GM19455 (cell line): Measurements from ENCODE around the gene MRC1.

Source experiments
- ATAC-seq: cut with Tn5 transposase; IDR thresholded peaks from one replicate; pipeline ENCODE4 v1.9.1; 2021; ENCODE audit not compliant: unreplicated experiment

MRC1 gene

DNA sequence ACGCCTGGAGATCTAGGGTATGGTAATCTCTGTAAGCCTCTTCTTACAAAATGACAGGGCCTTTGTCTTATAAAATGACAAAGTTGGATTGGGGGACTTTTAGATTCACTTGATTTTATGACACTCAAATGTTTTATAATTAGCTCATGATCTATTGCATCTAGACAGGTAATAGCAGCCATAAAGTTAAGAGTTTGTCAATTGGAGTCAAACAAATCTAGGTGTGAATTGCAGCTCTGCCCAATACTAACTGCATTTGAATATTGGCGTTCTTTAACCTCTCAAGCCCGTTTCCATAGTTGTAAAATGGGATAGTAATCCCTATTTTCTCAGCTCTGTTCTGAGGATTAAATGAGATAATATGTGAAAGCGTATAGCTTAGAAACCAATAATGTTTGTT is 14.1 kb upstream of the MRC1 start:
- ATAC-seq, result no peak

DNA sequence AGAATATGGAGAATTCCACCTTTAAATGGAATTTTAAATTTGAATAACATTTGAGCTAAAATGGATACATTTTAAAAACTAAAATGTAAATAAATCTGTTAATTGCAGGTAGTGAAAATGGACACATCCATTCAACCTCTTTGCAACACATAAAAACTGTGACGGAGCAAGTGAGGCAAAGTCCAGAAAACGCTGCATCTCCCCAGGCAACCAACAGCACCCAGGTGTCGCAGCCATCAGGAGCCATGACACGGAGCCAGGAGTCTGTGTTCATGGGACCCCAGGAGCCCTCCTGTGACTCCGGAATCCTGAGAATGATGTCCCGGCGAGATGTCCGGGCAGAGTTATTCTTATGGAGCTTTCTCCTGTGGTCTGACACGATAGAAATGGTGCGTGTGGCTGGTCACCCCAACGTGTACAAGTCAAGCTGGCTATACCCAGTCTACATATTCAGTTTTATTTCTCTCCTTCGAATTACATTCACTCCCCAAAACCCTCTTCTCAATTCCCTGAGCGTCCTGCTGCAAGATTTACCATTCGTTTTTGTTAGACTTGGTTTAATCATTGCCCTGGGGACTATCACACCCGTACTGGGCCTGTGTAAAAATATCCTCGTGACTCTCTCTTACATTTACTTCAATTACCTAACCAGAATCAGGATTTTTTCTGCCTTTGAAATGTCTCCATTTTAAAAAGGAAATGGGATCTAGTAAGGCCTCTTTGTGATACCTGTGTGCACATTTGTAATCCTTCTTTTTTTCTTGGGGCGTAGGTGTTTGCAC is 13.1 kb upstream of the MRC1 start:
- no peak for ATAC-seq

DNA sequence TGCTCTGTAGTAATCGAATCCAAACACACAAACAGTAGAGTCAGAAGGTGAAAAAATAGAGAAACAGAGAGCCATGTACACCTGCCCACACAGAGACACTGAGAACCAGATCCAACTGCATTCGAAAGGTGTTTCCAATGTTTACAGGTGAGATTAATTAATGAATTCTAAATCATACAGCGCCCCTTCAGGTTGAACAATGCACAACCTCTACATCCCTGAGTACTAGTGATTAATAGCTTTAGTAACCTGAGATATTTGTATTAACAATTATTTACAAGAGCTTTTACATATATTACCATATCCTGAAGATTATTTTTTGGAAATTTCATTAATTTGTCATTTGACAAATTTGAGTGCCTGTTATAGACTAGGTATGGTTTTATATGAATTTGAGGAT is 7.6 kb upstream of the MRC1 start:
- ATAC-seq, result no peak

DNA sequence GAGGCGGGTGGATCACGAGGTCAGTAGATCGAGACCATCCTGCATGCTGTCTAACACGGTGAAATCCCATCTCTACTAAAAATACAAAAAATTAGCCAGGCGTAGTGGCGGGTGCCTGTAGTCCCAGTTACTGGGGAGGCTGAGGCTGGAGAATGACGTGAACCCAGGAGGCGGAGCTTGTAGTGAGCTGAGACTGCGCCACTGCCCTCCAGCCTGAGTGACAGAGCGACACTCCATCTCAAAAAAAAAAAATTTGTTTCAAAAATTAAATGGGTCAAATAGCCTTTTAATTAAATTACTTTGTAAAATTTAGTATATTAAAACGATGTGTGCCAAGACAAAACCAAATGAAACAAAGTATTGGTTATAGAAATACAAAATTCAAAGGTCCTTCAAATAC is 6.8 kb upstream of the MRC1 start:
- ATAC-seq, result no peak

DNA sequence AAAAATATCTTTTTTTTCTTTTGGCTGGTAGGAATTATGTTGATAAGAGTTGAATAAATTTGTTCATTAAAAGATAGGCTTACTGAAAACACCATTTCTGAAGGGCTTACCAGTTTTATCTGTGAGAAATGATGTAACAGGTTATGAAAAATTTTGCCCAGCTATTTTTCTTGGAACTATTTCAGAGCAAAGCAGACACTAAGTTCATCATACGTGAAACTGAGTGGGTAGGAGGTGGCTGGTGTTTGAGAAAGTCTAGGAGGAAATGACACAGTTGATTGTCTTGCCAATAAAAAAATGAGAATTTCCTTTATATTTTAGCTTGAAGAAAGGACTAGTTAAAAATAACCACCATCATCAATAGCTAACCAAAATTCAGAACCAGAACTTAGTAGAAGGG is 6.2 kb upstream of the MRC1 start:
- ATAC-seq, result no peak

DNA sequence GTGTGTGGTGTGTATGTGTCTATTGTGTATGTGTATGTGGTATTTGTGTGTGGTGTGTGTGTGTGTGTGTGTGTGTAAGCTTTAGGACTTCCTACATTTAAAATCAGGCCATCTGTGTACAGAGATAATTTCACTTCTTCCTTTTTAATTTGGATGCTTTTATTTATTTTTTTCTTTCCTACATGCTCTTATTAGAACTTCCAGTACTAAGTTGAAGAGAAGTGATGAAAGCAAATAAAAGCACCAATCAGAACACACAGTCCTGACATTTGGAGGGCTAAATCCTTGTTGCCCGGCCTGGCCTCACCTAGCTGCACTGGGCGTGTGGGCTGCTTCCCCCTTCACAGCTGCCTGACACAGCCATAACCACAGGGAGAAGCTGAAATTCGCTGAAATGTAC is 3.8 kb upstream of the MRC1 start:
- ATAC-seq, result no peak

DNA sequence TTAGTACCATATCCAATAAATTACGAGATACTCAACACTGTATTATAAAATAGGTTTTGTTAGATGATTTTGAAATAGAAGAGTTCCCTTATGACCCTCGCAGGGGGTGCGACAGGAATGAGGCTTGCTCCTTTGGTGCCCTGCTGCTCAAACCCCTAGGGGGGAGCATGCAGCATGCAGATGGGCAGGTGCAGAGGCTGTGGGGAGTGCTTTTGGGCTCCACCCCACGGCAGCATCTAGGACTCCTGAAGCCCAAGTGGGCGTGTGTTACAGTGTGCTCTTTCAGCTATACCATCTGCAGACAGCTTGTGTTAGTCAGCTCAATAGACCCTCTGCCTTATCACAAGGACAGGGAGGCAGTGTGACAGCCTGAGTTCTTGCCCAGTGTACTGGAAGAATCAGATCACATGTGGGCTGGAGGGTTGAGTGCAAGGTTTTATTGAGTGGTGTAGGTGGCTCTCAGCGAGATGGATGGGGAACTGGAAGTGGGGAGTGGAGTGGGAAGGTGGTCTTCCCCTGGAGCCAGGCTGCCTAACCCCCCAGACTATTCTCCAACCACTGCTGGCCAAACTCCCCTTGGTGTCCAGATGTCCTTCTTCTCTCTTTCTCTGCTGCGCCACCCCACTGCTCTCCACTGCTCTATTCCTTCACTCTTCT is 3.1 kb upstream of the MRC1 start:
- ATAC-seq, result no peak

DNA sequence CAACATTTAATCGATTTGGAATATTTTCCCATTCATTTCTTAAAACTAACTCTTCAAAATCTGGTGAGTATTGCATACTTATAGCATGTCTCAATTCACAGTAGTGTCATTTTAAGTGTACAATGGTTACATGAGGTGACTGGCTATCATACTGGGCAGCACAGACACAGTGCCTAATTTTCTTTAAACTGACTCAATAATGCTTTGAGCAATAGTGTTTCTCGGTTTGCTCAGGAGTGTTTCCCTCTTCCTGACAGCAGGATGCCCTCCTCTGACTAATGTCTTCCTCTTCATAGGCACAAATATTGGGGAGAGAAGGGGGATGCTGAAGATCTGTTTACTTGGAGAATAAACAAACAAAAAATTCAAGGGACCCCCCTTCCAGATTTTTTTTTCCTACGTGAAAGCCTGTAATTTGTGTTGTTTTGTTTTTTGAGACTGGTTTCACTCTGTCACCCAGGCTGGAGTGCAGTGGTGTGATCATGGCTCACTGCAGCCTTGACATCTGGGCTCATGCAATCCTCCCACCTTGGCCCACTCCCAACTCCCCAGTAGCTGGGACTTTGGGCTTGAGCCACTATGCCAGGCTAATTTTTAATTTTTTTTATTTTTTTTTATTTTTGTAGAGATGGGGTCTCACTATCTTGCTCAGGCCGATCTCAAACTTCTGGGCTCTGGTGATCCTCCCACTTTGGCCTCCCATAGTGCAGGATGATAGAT is 2.2 kb downstream of the MRC1 start:
- ATAC-seq, result no peak

DNA sequence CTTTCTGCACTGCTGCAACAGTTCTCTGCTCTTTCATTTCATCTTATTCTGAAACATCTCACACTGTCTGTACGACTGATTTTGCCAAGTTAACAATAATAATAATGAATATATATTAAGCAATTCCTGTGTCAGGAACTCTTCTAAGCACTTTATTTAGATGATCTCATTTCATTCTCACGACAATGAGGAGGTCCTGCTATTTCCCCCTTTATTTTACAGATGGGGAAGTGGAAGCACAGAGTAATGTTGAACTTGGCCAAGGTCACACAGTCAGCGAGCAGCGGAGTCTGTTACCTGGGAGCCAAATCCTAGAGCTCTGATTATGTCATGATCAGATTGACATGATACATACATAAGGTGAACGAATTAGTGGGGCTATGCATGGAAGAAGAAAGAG is 5.8 kb downstream of the MRC1 start:
- no peak for ATAC-seq

DNA sequence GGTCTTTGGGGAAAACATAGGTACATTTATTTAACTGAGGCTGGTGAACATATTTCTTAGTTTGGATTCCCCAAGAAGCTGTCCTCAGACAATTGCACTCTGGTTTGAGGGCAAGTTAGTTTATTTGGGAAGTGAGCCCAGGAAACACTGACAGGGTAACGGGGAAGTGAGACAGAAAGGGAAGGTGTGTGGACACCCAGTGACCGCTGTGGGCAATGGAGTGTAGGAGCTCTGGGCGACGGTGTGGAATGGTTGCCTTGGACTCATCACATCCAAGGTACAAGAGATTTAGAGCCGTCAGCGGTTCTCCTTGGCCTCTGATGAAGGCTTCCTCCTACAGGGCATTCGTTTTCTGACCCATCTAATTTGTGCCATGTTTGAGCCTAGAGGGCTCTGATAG is 7.1 kb downstream of the MRC1 start:
- no peak for ATAC-seq

DNA sequence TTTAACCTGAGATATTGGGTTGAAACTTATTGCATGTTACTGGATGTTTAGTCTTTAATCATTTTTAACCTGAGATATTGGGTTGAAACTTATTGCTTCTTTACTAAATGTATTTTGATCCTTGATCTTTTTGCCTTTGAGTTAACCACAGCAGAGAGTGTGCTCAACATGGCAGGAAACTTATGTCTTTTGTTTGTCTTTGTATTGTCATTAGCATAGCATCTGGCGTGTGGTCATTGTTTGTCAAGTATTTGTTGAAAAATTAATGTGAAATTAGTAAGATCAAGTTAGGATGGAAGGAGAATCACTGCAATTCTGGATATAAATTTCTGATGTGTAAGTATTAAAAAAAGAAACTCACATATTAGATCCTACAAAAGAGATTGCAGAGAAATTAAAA is 8.2 kb downstream of the MRC1 start:
- no peak for ATAC-seq

DNA sequence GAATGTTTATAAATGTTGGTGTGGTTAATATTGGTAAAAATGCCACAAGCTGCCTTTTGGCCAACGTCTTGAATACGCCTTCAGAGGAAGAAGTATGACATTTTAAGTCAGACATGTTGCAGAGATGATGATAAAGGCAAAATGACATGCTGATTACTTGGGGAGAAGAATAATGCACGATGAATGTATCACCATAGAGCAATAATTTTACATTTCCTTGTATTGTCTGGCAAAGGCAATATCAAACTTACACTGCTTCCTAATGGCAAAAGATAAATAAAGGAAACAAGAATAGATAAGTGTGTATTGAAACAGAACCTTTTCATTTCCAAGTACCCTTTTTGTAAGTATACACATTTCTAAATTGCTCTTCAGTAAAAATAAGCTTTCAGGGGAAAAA is 8.6 kb downstream of the MRC1 start:
- ATAC-seq, result no peak

DNA sequence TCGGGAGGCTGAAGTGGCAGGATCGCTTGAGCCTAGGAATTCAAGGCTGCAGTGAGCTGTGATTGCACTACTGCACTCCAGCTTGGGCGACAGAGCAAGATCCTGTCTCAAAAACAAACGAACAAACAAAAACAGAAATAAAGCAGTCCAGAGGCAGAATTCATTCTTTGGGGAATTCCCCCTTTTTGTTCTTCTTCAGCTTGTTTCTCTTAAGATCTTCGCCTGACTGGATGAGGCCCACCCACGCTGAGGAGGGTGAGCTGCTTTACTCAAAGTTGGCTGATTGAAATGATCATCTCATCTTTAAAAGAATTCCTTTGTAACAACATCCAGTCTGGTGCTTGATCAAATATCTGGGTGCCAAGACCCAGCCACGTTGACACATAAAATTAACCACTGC is 10.7 kb downstream of the MRC1 start:
- no peak for ATAC-seq

DNA sequence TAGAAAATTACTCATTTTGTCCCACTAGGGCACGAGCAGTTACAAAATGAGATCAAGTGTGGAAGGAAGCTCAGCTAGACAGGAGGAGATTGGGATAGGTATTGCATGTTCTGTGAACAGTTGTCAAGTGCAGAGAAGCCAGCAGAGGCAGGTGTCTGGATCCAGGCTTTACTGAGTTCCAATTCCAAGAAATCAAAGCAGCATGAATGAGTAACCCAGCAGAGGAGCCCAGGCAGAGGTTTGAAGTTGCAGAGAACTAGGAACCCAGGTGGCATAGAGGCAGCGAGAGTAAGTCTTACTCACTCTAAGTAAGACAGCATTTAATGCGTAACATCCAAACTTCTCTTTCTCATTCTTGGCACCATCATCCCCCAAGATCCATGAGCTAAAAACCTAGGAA is 11.8 kb downstream of the MRC1 start:
- no peak for ATAC-seq

DNA sequence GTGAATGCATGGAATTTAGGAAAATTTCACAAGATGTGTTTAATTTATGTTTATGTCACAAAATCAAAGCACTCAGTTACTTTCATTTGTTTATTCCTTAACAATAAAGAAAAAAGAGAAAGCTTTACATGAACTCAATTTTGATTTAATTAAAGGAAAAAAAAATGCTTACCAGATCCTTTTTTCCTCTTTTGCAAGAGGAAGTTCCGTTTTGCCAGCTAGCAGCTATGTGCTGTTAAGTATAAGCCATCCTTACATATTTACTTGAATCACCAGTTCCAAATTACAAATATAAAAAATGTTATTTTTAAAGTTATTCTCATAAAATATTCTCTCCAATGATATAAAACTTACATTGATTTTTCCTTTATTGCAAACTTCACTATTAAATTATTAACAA is 12.7 kb downstream of the MRC1 start:
- no peak for ATAC-seq

DNA sequence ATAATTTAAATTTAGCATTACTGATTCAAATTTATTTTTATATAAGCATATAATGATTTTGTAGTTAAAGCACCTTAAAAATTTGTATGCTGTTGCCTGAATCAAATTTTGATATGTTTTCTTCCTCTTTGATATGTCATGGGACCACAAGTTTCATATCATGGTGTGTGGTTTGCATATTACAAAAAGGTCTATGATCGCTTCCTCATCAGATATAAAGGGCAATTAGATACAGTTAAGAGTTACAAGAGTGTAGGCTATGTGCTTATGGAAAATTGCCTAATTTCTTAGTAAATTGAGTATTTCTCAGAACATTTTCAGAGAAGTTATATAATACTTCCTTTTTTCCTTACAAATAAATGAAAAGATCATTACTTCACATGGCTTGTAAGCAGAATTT is 22.2 kb downstream of the MRC1 start:
- no peak for ATAC-seq

DNA sequence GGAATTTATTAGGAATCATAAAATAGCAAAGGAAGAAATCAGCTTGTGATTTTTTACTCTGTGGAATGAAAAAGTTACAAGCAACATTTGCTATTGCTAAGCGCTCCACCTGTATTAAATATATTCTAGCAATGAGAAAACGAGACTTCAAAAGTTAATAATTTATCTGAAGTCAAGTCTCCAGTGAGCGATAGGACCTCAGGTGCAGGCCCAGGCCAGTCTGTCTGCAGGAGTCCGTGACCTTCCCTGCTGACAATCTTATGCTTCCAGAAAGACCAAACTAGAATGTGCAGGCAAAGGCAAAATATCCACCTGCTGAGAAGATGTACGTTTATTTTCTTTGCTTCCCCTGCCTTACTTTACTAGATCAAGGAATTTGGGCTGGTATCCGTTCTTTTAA is 22.7 kb downstream of the MRC1 start:
- ATAC-seq, result no peak

DNA sequence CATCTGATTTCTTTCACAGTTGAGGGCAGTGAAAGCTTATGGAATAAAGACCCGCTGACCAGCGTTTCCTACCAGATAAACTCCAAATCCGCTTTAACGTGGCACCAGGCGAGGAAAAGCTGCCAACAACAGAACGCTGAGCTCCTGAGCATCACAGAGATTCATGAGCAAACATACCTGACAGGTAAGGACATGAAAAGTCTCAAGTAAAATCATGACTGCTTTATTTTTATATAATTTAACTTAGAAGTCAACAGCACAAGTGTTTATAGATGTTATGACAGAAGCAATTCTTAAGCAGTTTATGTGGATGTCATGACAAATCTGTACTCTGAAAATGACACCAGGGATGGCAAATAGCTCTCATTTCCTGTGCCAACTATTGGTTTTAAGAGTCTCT is 24.5 kb downstream of the MRC1 start:
- no peak for ATAC-seq

DNA sequence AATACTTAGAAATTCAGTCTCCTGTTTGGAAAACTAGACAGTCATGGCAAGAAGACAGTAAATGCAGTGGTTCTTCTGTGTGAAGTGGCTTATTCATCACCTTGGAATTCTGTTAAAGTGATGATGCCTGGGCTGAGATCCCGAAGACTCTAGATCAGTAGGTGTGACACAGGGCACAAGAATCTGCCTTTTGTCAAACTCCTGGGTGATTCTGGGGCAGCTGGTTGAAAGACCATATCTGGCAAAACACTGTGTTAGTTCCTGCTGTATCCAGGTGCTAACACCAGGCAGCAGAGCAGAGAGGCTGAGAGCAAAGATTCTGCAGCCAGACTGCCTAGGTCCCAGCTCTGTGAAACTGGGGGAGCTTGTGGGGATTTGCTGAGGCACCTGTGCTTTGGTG is 26.5 kb downstream of the MRC1 start:
- no peak for ATAC-seq

DNA sequence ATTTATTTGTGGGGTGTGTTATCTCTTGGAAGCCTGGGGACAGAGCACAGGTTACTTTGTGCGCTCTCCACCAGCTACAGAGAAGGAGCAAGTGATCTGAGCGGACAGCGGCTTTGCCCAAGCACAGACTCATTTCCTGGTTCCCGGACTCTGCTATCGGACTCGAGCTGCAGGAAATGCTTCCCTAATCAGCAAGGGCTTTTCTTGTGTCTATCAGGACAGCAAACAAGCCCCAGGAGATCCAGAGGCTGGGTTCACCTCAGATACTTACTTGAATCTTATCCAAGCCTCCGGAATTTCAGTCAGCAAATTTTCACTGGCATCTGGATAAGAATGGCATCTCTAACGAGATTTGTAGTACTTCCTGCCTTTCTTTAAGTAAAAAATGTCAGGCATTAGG is 27.8 kb downstream of the MRC1 start:
- no peak for ATAC-seq

DNA sequence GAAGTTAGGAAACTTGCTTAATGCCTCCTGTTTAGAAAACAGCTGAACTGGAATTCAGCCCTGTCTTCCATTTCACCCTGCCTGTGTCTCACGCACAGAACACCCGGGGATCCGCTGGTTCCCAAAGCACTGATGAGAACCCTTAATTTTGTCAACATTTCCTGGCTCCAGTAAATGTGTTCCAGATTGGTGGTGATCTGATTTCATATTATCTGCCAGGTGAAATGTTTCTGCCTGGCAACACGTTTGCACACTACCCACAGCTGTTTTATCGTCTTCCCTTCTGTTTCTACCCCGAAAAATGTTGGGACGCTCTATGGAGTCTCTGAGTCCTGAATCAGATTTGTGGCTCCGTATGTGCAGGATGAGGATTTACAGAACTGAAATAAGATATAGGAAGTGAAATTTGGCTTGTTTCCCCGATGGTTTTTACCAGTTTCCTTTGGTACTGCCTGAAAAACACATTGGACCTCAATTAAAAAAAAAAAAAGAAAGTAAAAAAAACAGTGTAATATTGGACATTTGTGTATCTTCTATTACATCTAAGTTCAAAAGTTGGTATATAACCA is 29.0 kb downstream of the MRC1 start:
- ATAC-seq, result no peak

DNA sequence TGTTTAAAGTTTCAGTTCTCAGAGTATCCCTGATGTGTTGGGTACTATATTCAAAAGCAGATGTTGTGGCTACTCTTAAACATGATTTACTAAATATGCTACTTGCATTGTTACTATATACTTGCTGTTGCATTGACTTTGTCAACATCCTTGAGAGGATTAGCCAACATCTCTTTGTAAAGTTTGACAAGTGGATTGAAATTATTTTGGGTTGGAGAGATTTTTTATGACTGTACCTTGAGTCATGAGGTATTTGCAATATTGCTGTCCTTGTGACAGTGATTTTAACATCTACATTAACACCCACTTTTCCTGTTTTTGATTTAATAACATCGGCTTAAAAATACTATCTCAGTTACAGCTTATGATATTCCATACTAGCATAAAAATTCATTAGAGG is 31.9 kb downstream of the MRC1 start:
- ATAC-seq, result no peak
